Measurements from ENCODE around the gene CTNNA3. TPM values are rescaled to one million over a fixed set of nuclear protein-coding genes. Genes with fewer than 3 reads are reported as not detected.

Gene CTNNA3
- total RNA-seq, 1 experiment from 2014 or later: 0.85 TPM

DNA sequence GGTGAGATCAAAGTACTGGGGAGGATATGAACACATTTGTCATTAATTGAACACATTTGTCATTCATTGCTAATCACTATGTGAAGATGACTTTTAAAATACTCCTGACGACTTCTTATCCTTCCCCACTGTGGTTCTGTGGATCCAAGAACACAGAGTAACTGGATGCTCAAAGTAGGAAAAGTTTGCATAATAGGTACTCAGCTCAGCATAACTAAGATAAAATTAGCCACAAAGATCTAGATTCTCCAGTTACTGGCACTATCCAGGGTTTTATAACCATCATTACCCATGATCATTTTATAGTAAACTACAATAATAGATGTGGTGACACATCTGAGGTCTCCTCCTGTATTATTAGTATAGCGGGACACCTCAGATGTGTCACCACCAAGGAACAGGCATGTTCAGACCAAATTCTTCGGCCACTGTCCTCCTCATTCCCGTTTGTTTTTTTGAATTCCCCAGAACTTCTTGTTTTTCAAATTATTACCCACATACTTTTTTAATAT lies 933.7 kb downstream of the CTNNA3 start:
- no peak for ATAC-seq
- CTCF ChIA-PET: no interaction called here
- intact Hi-C loops (cut with micrococcal nuclease; ENCODE audit: unreplicated experiment) (no loop called here), in situ Hi-C loops (cut with HindIII; ENCODE audit: low pct_unique_long_range_greater_than_20kb, low sequenced_read_pairs) (no loop called here)
- H3K27me3 ChIP-seq (ENCODE audit: control insufficient read depth, insufficient read depth, low read length): no peaks in the 10 kb centered on the region
- H3K4me3 ChIP-seq (ENCODE audit: low read depth in 2 of 2, low read length in 2 of 2): no peak overlapping the region
- H3K36me3 ChIP-seq (ENCODE audit: control insufficient read depth, insufficient read depth, low read length): no peaks in the 10 kb centered on the region
- no peak for DNase-seq (ENCODE audit: low read depth, low spot score)
- POLR2A ChIA-PET: no interaction called here
- no peaks in the 10 kb centered on the region for H3K9me3 ChIP-seq (ENCODE audit: control insufficient read depth, insufficient read depth, low read depth, low read length)
- no TSS peak for BruUV-seq (replicated peaks)
- H3K27ac ChIP-seq (ENCODE audit: low read length): no peak overlapping the region
- TF ChIP-seq TCF7L2 (IDR thresholded peaks at IDR 0.05; ENCODE audit: low read depth, low read length): no peak
- no peak for TF ChIP-seq SIN3A (IDR thresholded peaks at IDR 0.05; ENCODE audit: borderline replicate concordance, insufficient read depth, low read depth, low read length)
- no peak for TF ChIP-seq POLR2AphosphoS5 (IDR thresholded peaks at IDR 0.05; ENCODE audit: low read depth, low read length)
- no peak for TF ChIP-seq CTCF (IDR thresholded peaks at IDR 0.05)
- TF ChIP-seq, protein P1, sequence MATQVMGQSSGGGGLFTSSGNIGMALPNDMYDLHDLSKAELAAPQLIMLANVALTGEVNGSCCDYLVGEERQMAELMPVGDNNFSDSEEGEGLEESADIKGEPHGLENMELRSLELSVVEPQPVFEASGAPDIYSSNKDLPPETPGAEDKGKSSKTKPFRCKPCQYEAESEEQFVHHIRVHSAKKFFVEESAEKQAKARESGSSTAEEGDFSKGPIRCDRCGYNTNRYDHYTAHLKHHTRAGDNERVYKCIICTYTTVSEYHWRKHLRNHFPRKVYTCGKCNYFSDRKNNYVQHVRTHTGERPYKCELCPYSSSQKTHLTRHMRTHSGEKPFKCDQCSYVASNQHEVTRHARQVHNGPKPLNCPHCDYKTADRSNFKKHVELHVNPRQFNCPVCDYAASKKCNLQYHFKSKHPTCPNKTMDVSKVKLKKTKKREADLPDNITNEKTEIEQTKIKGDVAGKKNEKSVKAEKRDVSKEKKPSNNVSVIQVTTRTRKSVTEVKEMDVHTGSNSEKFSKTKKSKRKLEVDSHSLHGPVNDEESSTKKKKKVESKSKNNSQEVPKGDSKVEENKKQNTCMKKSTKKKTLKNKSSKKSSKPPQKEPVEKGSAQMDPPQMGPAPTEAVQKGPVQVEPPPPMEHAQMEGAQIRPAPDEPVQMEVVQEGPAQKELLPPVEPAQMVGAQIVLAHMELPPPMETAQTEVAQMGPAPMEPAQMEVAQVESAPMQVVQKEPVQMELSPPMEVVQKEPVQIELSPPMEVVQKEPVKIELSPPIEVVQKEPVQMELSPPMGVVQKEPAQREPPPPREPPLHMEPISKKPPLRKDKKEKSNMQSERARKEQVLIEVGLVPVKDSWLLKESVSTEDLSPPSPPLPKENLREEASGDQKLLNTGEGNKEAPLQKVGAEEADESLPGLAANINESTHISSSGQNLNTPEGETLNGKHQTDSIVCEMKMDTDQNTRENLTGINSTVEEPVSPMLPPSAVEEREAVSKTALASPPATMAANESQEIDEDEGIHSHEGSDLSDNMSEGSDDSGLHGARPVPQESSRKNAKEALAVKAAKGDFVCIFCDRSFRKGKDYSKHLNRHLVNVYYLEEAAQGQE (IDR thresholded peaks at IDR 0.05; ENCODE audit: insufficient read depth in 1 of 2, low read depth in 2 of 2, low read length in 1 of 2): no peak
- H3K4me1 ChIP-seq (ENCODE audit: control insufficient read depth, insufficient read depth, low read length): no peaks in the 10 kb centered on the region

DNA sequence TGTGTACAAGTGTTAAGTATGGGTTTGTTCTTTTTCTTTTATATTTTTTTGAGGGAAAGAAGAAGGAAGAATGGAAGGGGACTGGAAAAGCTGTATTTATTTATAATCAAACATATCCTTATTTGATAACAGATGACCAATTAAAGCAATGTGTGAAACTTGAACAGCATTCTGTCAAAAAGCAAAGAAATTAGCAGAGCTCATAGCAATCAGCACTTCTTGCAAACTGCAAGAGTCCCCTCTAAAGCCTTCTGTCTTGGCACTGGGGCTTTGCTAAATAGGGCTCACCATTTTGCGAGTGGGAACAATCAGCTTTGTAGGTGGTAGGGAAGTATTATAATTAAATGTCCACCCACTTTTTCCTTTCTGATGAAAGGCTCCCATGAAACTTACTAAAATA lies 935.1 kb downstream of the CTNNA3 start:
- intact Hi-C loops (cut with micrococcal nuclease; ENCODE audit: unreplicated experiment): no loop called here
- no peaks in the 10 kb centered on the region for H3K36me3 ChIP-seq (ENCODE audit: control insufficient read depth, insufficient read depth, low read length)
- H3K27ac ChIP-seq (ENCODE audit: low read length): no peak overlapping the region
- H3K4me3 ChIP-seq (ENCODE audit: low read depth in 2 of 2, low read length in 2 of 2): no peak overlapping the region
- in situ Hi-C loops (cut with HindIII; ENCODE audit: low pct_unique_long_range_greater_than_20kb, low sequenced_read_pairs): no loop called here
- no TSS peak for BruUV-seq (replicated peaks)
- no peaks in the 10 kb centered on the region for H3K9me3 ChIP-seq (ENCODE audit: control insufficient read depth, insufficient read depth, low read depth, low read length)
- no peak for DNase-seq (ENCODE audit: low read depth, low spot score)
- ChIA-PET POLR2A (no interaction called here), CTCF (no interaction called here)
- TF ChIP-seq SIN3A (IDR thresholded peaks at IDR 0.05; ENCODE audit: borderline replicate concordance, insufficient read depth, low read depth, low read length): no peak
- TF ChIP-seq CTCF (IDR thresholded peaks at IDR 0.05): no peak
- TF ChIP-seq, protein P1 (IDR thresholded peaks at IDR 0.05; ENCODE audit: insufficient read depth in 1 of 2, low read depth in 2 of 2, low read length in 1 of 2): no peak
- TF ChIP-seq TCF7L2 (IDR thresholded peaks at IDR 0.05; ENCODE audit: low read depth, low read length): no peak
- no peak for TF ChIP-seq POLR2AphosphoS5 (IDR thresholded peaks at IDR 0.05; ENCODE audit: low read depth, low read length)
- no peak for ATAC-seq
- H3K27me3 ChIP-seq (ENCODE audit: control insufficient read depth, insufficient read depth, low read length): no peaks in the 10 kb centered on the region
- H3K4me1 ChIP-seq (ENCODE audit: control insufficient read depth, insufficient read depth, low read length): no peaks in the 10 kb centered on the region
